ENCODE data around the gene MAN2A2.

Gene MAN2A2

DNA sequence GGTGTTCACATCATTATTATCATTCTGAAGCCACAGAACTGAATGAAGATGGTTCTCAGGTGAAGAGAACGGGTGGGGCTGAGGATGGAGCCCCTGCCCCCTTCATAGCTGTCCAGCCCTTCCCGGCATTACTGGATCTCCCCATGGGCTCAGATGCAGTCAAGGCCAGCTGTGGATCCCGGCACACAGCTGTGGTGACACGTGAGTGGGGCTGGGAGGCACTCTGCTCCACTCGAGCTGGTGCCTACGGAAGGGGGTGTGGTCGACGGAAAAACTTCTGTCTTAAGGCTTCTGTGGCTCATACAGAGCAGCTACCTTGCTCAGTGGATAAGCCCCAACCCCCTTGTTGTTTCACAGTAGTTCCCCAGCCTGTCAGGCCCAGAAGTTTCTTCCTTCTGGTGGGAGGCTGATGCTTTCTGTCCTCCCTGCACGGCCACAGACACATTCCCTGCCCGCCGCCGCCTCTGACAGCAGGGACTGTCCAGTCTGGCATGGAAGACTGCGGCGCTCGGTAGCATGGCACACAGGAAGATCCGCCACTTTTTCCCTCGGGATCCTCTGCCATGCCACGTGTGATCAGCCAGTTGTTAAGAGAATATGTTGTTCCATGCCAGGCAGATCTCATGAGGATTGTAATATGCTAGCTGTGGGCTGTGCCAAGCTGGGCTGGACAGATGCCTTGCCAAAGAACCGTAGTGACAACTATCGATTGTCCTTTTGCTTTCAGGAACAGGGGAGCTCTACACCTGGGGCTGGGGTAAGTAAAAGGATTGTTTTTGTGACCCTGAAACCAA lies 57.4 kb downstream of the MAN2A2 start:
- H3K9me3 ChIP-seq (ENCODE audit: control insufficient read depth, low read length), result no peaks in the 10 kb centered on the region
- no peaks in the 10 kb centered on the region for H3K27me3 ChIP-seq (ENCODE audit: control insufficient read depth, insufficient read depth, low read length)
- H3K36me3 ChIP-seq (ENCODE audit: control insufficient read depth, insufficient read depth, low read length), result no peaks in the 10 kb centered on the region
- H3K9ac ChIP-seq (ENCODE audit: low read length), result no peak overlapping the region
- no peak overlapping the region for H3K4me3 ChIP-seq (ENCODE audit: low read length)
- H3K4me1 ChIP-seq (ENCODE audit: control insufficient read depth, insufficient read depth, low read length), result peaks cover 18% of the 10 kb centered on the region

DNA sequence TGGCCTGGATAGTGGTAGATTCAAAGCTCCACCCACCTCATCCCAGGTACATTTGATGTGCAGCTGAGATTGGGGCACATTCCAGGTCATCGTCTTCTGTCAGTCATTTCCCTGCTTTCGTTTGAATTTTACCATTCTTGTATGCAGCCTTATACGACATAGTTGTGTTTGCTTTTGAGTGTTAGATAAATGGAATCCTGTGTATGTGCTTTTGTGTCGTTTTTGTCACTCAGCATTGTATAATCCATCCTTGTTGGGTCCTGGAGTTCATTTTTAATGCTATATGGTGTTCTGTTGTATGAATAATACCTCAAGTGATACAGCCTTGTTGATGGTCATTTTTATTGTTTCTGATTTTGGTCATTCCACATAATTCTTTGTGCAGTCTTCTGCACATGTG lies 58.9 kb downstream of the MAN2A2 start:
- no peak overlapping the region for H3K9ac ChIP-seq (ENCODE audit: low read length)
- no peaks in the 10 kb centered on the region for H3K36me3 ChIP-seq (ENCODE audit: control insufficient read depth, insufficient read depth, low read length)
- peaks cover 8% of the 10 kb centered on the region for H3K4me1 ChIP-seq (ENCODE audit: control insufficient read depth, insufficient read depth, low read length)
- H3K9me3 ChIP-seq (ENCODE audit: control insufficient read depth, low read length), result no peaks in the 10 kb centered on the region
- H3K27me3 ChIP-seq (ENCODE audit: control insufficient read depth, insufficient read depth, low read length), result no peaks in the 10 kb centered on the region
- no peak overlapping the region for H3K4me3 ChIP-seq (ENCODE audit: low read length)

DNA sequence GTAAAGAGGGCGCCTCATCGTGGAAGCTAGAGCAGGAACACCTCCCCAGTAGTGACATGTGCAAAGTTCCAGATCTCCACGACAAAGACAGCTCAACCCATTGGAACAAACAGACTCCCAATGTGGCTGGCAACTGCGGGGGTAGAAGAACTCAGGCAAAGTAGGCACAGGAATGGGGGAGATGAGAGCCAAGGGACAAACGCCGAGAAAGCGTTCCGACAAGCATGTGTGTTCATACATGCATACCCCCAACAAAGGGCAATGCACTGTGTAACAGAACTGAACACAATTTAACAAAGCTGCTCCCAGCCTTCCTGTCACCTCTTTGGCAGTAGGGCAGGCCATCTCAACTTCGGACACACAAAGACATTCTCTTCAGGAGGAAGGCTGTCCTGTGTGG lies 63.2 kb downstream of the MAN2A2 start:
- H3K4me1 ChIP-seq (ENCODE audit: control insufficient read depth, insufficient read depth, low read length), result no peaks in the 10 kb centered on the region
- no peaks in the 10 kb centered on the region for H3K9me3 ChIP-seq (ENCODE audit: control insufficient read depth, low read length)
- H3K9ac ChIP-seq (ENCODE audit: low read length), result no peak overlapping the region
- H3K36me3 ChIP-seq (ENCODE audit: control insufficient read depth, insufficient read depth, low read length), result no peaks in the 10 kb centered on the region
- H3K27me3 ChIP-seq (ENCODE audit: control insufficient read depth, insufficient read depth, low read length), result no peaks in the 10 kb centered on the region
- no peak overlapping the region for H3K4me3 ChIP-seq (ENCODE audit: low read length)

DNA sequence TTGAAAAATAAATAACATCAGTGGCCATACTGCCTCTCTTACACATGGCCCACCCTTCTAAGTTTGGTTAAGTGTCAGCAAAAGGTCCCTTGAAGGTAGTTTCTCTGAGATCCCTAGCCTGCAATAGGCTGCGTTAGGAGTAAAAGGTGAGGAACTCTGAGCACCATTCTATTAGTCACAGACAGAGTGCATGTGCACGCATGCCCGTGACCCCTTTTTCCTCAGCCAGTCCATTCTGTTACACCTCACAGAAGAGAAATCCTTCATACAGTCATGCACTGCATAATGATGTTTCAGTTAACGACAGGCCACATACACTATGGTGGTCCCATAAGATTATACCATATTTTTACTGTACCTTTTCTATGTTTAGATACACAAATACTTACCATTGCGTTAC lies 64.1 kb downstream of the MAN2A2 start:
- Histone ChIP-seq H3K9ac (ENCODE audit: low read length) (no peak overlapping the region), H3K36me3 (ENCODE audit: control insufficient read depth, insufficient read depth, low read length) (no peaks in the 10 kb centered on the region)

DNA sequence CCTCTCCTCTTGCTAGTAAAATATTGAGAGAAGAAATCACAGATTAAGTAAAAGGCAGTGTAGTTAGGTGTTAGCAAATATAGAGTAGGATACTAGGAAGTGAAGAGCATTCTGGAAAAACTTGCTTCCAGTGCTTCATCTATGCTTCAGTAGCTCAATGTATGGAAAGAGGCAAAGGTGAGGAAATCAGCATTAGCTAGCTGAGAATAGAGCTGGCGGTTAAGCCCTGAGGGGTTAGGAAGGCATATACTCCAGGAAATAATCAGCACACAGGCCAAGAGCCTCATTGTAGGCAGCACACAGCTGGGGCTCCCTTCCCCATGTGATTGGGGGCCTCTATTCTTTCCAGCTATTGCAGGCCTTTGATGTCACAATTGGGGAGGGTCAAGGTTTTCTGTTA lies 65.3 kb downstream of the MAN2A2 start:
- Histone ChIP-seq H3K27me3 (ENCODE audit: control insufficient read depth, insufficient read depth, low read length) (no peaks in the 10 kb centered on the region), H3K4me1 (ENCODE audit: control insufficient read depth, insufficient read depth, low read length) (no peaks in the 10 kb centered on the region), H3K36me3 (ENCODE audit: control insufficient read depth, insufficient read depth, low read length) (no peaks in the 10 kb centered on the region), H3K9me3 (ENCODE audit: control insufficient read depth, low read length) (no peaks in the 10 kb centered on the region), H3K9ac (ENCODE audit: low read length) (no peak overlapping the region), H3K4me3 (ENCODE audit: low read length) (no peak overlapping the region)

More for the DNA sequence above, 64.1 kb downstream of the MAN2A2 start:
- no peaks in the 10 kb centered on the region for H3K9me3 ChIP-seq (ENCODE audit: control insufficient read depth, low read length)
- H3K4me3 ChIP-seq (ENCODE audit: low read length), result no peak overlapping the region
- H3K4me1 ChIP-seq (ENCODE audit: control insufficient read depth, insufficient read depth, low read length), result no peaks in the 10 kb centered on the region
- H3K27me3 ChIP-seq (ENCODE audit: control insufficient read depth, insufficient read depth, low read length), result no peaks in the 10 kb centered on the region

DNA sequence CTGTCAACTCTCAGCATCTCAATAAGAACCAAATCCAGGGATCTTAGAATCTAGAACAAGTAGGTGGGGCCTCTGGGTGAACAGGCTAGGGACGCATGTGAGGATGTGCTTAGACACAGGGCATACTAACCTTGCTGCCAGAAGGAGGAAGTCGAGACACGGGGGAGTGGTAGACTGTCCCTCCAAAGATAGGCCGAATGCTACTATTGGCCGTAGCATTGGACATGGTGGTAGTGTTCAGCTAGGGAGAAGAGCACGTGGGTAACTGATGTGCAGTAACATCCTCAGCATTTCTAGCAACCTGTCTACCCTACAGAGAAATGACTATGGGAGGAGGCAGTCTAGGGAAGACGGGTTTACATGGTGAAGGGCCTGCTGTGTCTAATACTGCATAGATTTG lies 67.2 kb downstream of the MAN2A2 start:
- Histone ChIP-seq H3K27me3 (ENCODE audit: control insufficient read depth, insufficient read depth, low read length) (no peaks in the 10 kb centered on the region), H3K4me1 (ENCODE audit: control insufficient read depth, insufficient read depth, low read length) (no peaks in the 10 kb centered on the region), H3K9me3 (ENCODE audit: control insufficient read depth, low read length) (no peaks in the 10 kb centered on the region), H3K9ac (ENCODE audit: low read length) (no peak overlapping the region), H3K36me3 (ENCODE audit: control insufficient read depth, insufficient read depth, low read length) (no peaks in the 10 kb centered on the region), H3K4me3 (ENCODE audit: low read length) (no peak overlapping the region)

DNA sequence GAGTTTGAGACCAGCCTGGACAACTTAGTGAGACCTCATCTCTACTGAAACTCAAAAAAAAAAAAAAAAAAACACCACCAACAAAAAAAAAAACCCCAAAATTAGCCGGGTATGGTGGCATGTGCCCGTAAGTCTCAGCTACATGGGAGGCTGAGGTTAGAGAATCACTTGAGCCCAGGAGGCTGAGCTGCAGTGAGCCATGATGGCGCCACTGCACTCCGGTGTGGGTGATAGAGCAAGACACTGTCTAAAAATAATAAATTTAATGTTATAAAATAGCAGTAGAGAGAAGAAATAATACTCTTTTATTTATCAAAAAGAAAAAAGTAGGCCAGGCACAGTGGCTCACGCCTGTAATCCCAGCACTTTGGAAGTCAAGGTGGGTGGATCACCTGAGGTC lies 69.0 kb downstream of the MAN2A2 start:
- Histone ChIP-seq H3K4me1 (ENCODE audit: control insufficient read depth, insufficient read depth, low read length) (no peaks in the 10 kb centered on the region), H3K9me3 (ENCODE audit: control insufficient read depth, low read length) (no peaks in the 10 kb centered on the region), H3K9ac (ENCODE audit: low read length) (no peak overlapping the region), H3K4me3 (ENCODE audit: low read length) (no peak overlapping the region), H3K27me3 (ENCODE audit: control insufficient read depth, insufficient read depth, low read length) (no peaks in the 10 kb centered on the region), H3K36me3 (ENCODE audit: control insufficient read depth, insufficient read depth, low read length) (no peaks in the 10 kb centered on the region)

Measured in mucosa of stomach (tissue), 1 donor.